Measurements from ENCODE around the gene MYH1.
"Not testable (repeated sequence)": the region's sequence is repeated elsewhere in the genome, so short reads cannot be mapped to it uniquely, and the experiment has no call there.

Gene MYH1

GRCh38 chr17:10518271-10519037 is at the start of gene MYH1:
Gene MYH1 (minus strand): TSS chr17:10518542. CDS start chr17:10516642, 1,900 bp downstream.
- in situ Hi-C loops (cut with MboI; ENCODE audit: low sequenced_read_pairs), result no loop called here

DNA sequence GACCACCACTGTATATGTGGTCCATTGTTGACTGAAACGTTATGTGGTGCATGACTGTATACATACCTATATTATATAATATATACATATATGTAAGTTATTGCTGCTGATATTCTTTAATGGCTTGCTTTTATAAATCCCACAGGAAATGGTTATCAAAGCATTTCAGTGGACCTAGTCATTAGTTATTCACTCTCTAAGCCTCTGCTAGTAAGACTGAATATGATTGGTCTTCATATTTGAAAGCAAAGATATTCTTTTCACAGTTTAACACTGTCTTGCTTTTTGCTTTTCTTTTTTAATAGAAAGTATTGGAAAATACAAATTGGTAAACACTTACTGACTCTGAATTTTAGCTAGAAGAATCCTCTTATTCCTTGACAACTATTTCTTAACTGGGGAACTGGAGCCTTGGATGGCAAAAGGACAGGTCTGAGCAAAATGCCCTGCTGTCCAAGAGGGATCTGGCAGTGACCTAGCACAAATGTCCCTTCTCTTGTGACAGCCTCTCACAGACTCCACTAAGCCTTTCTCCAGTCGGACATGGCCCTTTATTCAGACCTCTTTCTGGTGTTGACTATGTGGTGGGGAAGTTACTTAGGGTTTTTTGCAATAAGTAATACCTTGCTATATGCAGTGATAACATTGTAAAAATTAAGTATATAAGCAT is 45.8 kb upstream of the MYH1 start:
- in situ Hi-C loops (cut with MboI; ENCODE audit: low sequenced_read_pairs), result no loop called here

DNA sequence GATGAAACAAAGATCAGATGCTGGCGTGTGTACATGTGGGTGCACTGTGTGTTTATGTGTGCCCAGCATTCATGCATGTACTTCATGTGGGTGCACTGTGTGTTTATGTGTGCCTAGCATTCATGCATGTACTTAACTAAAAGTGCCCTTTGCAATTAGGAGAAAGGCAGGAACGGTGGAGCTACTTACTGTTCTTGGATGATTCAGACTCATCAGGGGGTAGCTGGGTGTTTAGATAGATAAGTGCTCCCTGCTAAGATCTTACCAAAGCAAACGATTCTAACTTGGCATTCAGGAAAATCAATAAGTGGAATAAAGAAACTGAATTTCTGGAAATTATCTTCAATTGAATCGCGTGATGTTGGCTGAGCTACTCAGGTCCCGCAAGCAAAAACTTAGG is 39.7 kb upstream of the MYH1 start:
- in situ Hi-C loops (cut with MboI; ENCODE audit: low sequenced_read_pairs), result no loop called here

- in situ Hi-C loops (cut with MboI; ENCODE audit: low sequenced_read_pairs), result no loop called here
These were observed 39.1 kb upstream of the MYH1 start for GRCh38 chr17:10557422-10557821.

DNA sequence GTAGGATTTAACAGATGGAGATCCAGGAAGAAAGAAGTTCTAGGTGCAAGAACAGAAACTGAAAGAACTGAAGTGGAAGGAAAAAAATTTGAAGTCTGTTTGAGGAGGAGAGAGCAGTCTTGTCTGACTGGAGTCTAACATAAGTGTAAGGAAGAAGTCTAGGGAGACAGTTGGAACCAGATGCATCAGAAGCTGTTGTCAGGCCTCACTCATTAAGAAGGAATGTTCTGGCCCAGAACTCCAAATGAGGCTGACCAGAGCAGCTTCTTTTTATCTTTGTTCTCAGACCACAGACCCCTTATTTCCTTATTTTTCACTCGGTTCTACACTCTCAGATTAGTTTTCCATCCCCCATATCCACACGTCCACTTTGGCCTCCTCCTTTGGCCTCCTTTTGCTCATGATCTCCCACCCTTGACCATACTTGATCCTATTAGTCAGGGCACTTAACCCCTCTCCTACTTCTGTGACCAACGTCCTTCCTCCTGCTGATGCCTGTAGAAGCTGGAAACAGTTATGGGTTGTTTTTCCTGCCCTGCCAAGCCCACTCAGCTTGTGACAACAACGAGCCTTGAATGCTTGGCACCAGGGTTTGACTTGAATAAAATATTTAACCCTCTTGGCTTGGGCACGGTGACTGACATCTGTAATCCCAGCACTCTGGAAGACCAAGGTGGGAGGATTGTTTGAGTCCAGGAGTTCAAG is 38.1 kb upstream of the MYH1 start:
- in situ Hi-C loops (cut with MboI; ENCODE audit: low sequenced_read_pairs), result no loop called here

DNA sequence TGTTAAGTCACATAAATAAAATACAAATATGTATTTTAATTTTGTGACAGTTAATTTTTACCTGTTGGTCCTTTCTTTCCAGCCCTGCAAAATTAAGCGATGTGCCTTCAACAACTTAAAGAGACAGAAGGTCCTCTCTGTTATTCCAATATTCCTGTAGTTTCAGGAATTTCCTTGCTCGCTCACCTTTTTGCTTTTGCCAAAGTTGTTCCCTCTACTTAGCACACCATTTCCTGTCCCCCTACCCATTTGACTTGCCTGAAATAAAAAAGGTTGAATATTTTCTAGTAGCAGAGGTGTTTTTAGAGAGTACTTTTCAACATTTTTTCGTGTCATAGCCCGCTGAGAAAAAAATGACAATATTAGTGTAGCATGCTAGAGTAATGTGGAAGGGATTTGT is 31.7 kb upstream of the MYH1 start:
- in situ Hi-C loops (cut with MboI; ENCODE audit: low sequenced_read_pairs), result no loop called here

GRCh38 chr17:10549096-10549842 is 30.9 kb upstream of the MYH1 start, which contains the start of gene MYH2:
Gene MYH2 (minus strand): TSS chr17:10549658. CDS start chr17:10547920, 1,738 bp downstream.
- in situ Hi-C loops (cut with MboI; ENCODE audit: low sequenced_read_pairs), result no loop called here

- in situ Hi-C loops (cut with MboI; ENCODE audit: low sequenced_read_pairs), result no loop called here
These were observed 29.0 kb upstream of the MYH1 start for GRCh38 chr17:10547351-10547750.

- in situ Hi-C loops (cut with MboI; ENCODE audit: low sequenced_read_pairs), result not testable (repeated sequence)
These were observed 25.1 kb upstream of the MYH1 start for GRCh38 chr17:10543486-10543885.

DNA sequence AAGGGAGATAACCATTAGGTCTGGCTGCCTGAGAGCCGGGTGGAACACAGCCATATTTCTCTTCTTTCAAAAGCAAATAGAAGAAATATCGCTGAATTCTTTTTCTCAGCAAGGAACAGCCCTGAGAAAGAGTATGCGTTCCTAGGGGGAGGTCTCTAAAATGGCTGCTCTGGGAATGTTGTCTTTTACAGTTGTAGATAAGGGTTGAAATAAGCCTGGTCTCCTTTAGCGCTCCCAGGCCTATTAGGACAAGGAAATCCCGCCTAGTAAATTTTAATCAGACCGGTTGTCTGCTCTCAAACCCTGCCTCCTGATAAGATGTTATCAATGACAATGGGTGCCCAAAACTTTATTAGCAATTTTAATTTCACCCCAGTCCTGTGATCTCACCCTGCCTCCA is 22.8 kb upstream of the MYH1 start:
- in situ Hi-C loops (cut with MboI; ENCODE audit: low sequenced_read_pairs), result not testable (repeated sequence)

GRCh38 chr17:10532026-10532425 is 13.7 kb upstream of the MYH1 start:
- in situ Hi-C loops (cut with MboI; ENCODE audit: low sequenced_read_pairs), result no loop called here

- in situ Hi-C loops (cut with MboI; ENCODE audit: low sequenced_read_pairs), result no loop called here
These were observed 9.1 kb upstream of the MYH1 start for GRCh38 chr17:10527419-10527818.

DNA sequence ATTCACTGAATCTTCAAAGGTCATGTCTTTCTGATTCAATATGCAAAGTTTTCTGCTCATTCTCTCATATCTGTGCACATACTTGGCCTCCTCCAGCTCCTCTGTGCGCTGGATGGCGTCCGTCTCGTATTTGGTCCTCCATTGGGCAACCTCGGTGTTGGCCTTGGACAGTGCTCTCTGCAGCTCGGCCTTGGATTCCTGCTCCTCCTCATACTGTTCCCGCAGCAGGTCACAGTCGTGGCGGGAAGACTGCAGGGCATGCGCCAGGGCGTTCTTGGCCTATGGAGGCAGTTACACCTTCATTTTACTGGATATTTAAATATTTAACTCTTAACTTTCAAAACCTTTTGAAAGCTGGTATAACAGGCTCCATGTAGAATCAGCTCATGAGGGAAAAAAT is 8.2 kb upstream of the MYH1 start:
- in situ Hi-C loops (cut with MboI; ENCODE audit: low sequenced_read_pairs), result no loop called here

- in situ Hi-C loops (cut with MboI; ENCODE audit: low sequenced_read_pairs), result no loop called here
These were observed 4.7 kb upstream of the MYH1 start for GRCh38 chr17:10523064-10523463.

- in situ Hi-C loops (cut with MboI; ENCODE audit: low sequenced_read_pairs), result no loop called here
These were observed 3.6 kb upstream of the MYH1 start for GRCh38 chr17:10521949-10522348.

GRCh38 chr17:10516638-10517037 is 1.7 kb downstream of the MYH1 start:
- in situ Hi-C loops (cut with MboI; ENCODE audit: low sequenced_read_pairs), result no loop called here

DNA sequence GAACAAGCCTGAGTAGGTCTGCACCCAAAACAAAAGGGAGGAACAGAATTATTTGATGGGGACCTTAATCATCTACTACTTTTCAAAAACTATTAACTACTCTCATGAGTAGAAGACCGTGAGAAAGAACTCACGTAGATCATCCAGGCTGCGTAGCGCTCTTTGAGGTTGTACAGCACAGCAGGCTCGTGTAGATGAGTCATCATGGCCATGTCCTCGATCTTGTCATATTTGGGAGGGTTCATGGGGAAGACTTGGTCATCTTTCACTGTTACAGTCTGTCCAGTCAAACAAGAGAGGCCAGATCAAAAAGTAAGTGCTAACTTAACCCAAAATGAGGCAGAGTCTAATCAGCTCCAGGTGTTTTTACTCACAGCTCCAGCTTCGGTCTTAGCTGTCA is 2.3 kb downstream of the MYH1 start:
- in situ Hi-C loops (cut with MboI; ENCODE audit: low sequenced_read_pairs), result no loop called here

GRCh38 chr17:10513299-10514067 is 4.9 kb downstream of the MYH1 start:
- in situ Hi-C loops (cut with MboI; ENCODE audit: low sequenced_read_pairs), result no loop called here

DNA sequence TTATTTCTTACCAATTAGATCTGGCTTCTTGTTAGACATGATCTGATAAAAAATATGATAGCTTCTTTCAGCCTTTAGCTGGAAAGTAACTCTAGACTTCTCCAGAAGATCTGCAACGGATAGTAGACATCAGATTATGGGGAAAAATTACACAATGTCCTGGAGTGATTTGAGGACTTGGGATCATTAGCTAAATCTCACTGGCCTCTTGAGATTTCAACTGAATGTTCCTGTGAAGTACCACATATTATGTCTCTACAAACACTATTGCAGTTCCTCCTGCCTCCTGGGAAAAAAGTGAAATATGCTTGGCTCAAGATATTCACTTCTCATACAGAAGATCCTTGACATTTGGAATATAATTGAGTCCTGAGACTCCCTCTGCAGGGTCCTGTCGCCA is 5.5 kb downstream of the MYH1 start:
- in situ Hi-C loops (cut with MboI; ENCODE audit: low sequenced_read_pairs), result no loop called here

DNA sequence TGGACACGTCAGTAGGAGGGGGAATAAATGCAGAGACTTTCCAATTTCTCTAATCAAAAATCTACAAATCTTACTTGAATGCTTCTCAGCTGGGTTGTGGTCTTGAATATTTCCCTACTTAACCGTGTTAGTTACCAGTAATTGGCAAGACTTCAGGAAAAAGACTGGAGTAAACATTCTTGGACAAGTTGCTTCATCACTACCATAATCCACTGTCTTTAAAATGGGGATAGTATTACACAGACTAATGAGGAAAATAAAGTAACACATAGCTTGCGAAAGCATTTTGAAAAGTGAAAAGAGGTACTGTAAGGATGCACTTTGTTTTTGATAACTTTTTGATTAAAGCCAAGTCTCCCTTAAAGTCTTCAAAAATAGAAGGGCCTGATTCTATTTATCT is 18.4 kb downstream of the MYH1 start:
- in situ Hi-C loops (cut with MboI; ENCODE audit: low sequenced_read_pairs), result no loop called here

Data from HL-60/S4 (cell line).